ACHN (cell line): ENCODE data around the gene C1QC.
"Not testable (repeated sequence)": the region's sequence is repeated elsewhere in the genome, so short reads cannot be mapped to it uniquely, and the experiment has no call there.

Experiments
- DNase-seq: peaks from one replicate; pipeline ENCODE4 v3.0.0-alpha.2; 2015
- in situ Hi-C: cut with HindIII; loops from 2 replicates; pipeline ENCODE4 v1.10.0; 2017; ENCODE audit warnings: low sequenced_read_pairs, low pct_ligation_motif_present, low pct_unique_long_range_greater_than_20kb

The C1QC gene

DNA sequence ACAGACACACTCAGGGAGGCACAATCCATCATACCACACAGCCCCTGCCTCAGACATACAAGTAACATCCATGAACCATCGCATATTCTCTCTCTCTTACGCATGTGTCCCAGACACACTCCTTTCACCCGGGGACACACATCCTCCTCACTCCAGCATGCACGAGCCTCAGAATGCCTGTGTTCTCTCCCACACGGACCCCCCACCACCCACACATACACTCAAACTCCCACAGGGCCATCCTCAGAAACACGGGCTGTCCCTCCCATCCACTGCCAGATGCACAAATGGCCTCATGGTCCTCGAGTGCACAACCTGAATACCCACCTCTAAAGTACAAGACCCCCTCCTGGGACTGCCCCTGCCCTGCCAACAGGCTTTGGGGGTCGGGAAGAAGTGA, 2.2 kb upstream of the C1QC start:
- in situ Hi-C loops: no loop called here
- DNase-seq: no peak

DNA sequence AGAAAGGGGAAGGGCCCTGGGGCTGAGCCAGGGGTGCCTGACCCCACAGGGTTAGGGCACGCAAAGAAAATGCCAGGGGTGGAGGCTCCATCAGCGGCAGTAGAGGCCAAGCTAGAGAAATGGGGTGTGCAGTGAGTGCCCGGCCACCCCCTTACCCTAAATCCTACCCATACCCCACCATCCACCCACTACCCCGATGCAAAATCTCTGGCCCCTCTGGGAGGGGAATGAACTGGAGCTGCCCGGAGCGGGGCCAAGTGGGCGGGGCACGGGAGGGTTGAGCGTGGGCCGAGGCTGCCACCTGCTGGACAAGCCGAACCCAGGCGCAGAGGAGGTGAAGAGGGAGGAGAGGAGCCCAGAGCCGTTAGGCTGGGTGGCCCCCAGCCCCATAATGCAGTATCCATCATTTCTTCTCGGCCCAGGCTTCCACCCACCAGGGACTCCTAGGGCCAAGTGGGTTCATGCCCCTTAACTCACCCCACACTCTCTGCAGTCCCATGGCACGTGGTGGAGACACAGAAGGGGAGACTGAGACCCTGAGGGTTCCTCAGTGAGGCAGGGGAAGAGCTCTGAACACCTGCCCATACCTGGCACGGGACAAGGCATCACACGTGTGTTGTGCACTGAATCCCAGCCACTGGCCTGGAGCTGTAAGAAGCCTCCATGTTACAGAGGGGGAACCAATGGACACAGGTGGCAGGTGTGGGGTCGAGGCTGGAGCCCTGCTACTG, 1.4 kb upstream of the C1QC start:
- DNase-seq: peak; percentile 59
- in situ Hi-C loops: no loop called here

DNA sequence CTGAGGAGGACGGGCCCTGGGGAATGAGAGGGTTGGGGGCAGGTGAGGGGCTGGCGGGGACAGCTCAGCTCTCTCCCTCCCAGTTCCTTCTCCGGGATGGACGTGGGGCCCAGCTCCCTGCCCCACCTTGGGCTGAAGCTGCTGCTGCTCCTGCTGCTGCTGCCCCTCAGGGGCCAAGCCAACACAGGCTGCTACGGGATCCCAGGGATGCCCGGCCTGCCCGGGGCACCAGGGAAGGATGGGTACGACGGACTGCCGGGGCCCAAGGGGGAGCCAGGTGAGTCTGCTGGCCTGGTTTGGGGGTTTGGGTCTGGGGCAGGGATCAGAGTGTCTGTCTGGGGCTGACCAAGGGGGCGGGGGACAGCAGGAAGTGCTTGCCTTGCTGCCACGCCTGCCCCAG, 495 bp downstream of the C1QC start:
- in situ Hi-C loops: no loop called here
- DNase-seq: no peak

DNA sequence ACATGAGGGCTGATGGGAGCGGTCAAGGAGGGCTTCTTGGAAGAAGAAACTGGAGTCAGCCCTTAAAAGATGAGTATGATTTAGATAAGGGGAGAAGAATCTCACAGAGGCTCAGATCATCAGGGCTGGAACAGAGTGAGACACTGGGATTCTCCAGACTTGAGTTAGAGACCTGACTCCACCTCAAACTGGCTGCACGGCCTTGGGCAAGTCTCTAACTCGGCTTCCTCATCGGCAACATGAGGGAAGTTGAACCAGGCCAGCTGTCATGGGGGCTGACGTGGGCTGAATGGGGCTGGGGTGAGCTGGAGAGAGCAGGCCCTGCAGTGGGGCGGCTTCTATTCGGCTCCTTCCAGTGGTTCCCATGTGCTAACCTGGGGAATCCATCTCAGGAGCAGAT, 2.5 kb downstream of the C1QC start:
- no peak for DNase-seq
- in situ Hi-C loops: no loop called here

DNA sequence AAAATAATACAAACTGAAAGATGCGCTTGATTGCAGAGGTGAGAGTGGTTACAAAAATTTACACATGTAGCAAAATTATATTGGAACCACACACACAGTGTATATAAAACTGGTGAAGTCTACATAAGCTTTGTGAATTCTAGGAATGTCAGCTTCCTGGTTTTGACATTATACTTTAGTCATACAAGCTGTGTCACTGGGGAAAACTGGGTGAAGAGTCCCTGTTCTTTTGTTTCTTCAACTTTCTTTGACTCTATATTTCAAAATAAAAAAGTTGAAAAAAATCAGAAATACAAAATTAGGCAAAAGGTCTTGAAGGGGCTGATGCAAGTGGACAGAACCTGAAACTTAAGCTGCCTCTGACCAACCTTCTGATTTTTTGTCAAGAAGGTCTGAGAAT, 3.0 kb downstream of the C1QC start:
- no peak for DNase-seq

DNA sequence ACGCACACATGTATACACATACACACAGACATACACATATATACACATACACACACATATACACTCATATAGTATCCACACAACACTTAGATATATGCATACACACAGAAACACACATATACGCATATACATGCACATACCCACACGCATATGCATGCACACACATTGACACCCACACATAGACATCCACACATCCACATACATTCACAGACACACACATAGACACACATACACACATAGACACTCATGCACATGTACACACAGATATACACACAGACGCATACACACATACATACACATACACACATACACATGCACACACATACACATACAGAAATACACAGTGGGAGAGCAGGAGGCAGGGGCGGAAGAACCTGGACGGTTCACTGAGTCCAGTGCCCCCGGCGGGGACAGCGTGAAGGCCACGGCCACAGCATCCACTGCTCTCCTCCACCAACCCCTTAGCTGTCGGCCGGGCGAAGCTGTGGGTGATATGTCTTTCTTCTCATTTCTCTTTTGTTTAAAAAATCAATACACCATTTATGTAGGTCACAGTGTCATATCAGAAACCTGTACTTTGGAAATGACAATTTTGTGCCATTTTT, 6.8 kb downstream of the C1QC start:
- DNase-seq: no peak
- in situ Hi-C loops: no loop called here

More for the DNA sequence above, 3.0 kb downstream of the C1QC start:
- in situ Hi-C loops: no loop called here

DNA sequence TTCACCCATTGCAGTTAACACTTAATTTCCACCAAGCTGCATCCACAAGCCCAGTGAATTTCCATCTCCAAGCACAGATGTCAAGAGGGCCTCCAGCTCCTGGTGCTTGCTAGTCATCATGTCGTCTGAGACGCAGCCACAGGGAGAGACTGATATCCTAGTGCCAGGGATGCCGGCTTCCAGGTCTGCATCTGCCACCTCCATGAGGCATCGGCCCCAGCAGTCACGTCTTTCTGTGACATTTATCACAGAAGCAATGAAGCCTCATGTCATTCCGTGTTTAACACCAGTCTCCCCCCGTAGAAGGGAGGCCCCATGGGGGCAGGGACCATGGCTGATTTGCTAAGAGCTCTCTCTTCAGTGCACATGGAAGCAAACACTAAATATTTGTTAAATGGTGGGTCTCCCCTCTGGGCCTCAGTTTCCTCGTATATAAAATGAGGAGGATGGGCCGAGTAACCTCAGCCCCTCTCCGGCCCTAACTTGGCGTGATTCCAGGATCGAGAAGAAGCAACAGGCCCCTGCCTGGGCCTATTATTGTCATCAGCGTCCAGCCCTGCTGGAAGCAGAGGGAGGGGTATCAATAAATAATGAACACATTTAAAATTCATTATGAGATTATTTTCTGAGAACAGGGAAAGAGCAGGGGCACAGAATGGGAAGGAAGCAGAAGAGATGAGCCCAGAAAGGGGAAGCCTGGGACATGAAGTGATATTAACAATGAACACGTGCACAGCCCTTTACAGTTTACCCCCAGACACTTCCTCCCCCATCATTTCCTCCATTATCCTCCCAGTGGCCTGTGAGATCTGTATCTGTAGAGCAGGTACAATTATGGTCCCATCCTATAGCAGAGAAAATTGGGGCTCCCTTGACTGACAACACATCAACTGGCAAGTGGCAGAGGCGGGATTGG, 8.8 kb downstream of the C1QC start:
- in situ Hi-C loops: no loop called here
- no peak for DNase-seq

DNA sequence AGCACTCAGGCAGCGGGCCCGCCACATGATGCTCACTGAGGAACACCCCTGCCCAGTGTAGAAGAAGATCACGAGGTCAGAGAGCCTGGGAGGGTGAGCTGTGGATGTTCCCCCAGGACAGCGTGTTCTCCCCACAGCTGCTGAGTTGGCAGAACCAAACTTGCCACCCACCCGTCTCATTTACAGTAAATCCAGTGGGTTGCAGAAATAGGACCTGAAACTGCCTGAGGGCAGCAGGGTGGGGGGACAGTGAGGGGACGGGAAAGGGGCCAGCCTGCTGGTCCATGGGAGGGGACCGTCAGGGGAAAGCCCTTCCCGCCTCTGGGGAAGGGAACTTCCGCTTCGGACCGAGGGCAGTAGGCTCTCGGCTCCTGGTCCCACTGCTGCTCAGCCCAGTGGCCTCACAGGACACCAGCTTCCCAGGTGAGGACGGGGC, 9.5 kb downstream of the C1QC start, which contains the start of gene C1QB:
C1QB (plus strand) TSS at position 356 of the 436 bp plus-strand sequence. CDS start 6,227 bp downstream, outside the sequence.
- in situ Hi-C loops: no loop called here
- no peak for DNase-seq

DNA sequence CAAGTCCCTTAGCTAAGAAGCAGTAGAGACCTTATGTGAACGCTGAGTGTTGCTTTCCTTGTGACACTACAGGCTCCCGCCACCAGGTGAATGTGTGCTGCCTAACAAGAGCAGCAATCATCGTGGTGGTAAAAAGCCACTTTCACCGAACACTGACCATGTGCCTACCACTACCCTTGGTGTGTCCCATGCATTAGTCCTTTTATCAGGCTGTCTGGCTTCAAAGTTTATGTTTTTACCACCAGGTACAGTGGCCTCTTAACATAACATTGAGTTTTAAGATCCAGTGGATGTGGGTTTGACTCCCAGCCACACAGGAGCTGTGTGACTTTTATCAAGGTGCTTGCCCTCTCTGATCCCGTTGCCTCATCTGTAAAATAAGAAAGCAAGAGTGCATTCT, 11.3 kb downstream of the C1QC start:
- in situ Hi-C loops: no loop called here
- DNase-seq: no peak

DNA sequence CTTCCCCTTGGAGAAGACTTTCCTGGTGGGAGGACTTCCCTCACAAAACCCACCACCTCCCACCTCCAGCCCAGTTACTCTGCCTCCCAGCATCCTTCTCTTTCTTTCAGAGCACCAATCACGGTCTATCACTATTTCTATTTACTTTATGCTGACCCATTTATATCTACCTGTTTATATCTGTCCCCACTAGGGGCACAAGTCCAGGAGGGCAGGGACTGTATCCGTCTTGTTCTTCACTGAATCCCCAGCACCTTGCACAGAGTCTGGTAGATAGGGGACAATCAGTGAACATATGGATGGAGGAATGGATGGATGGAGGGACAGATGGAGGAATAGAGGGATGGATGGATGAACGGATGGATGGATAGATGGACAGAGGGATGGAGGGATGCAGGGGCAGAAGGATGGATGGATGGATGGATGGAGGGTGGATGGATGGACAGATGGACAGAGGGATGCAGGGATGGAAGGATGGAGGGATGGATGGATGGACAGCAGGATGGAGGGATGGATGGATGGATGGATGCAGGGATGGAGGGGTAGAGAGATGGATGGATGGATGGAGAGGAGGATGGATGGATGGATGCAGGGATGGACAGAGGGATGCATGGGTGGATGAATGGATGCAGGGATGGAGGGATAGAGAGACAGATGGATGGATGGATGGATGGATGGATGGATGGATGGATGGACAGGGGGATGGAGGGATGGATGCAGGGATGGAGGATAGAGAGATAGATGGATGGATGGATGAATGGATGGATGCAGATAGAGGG, 15.1 kb downstream of the C1QC start:
- no peak for DNase-seq
- in situ Hi-C loops: no loop called here

DNA sequence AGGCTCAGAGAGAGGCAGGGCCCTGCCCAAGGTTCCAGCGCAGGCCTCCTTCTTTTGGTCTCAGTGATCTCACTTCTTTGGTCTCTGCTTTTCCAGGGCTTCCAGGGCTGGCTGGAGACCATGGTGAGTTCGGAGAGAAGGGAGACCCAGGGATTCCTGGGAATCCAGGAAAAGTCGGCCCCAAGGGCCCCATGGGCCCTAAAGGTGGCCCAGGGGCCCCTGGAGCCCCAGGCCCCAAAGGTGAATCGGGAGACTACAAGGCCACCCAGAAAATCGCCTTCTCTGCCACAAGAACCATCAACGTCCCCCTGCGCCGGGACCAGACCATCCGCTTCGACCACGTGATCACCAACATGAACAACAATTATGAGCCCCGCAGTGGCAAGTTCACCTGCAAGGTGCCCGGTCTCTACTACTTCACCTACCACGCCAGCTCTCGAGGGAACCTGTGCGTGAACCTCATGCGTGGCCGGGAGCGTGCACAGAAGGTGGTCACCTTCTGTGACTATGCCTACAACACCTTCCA, 17.3 kb downstream of the C1QC start:
- in situ Hi-C loops: no loop called here
- no peak for DNase-seq

DNA sequence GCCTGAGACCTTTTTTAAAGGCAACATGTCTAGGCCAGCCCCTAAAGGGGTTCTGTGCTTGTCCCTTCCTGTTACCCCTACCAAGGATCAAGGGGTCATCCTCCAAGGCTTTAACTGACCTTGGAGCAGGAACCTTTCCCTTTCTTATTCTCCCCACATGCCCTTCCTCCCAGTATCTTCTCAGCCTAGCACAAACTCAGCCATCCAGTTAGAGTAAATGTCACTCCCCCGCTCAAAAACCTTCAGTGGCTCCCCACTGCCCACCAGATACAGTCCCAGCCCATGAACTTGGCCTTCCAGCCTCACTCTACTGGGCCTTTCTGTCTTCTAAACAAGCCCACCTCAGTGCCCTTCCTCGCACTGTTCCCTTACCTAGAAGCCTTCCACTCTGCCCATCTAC, 18.4 kb downstream of the C1QC start:
- no peak for DNase-seq
- in situ Hi-C loops: no loop called here

DNA sequence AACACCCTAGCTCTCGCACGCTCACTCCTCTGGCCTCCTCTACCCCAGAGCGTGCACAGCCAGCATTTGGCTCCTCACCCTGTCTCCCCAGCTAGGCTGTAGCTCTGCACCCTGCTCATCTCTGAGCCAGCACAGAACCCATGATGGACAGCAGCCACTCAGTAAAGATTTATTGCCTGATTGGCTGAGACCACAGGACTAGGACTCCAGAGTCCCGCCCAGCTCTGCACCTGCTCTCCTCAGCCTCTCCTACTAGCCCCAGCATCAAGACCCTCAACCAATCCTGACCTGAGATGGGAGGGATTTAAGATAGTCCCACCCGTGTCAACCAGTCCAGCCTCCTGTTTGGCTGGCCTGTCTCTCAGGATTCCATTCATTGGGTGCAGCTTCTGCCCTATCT, 18.9 kb downstream of the C1QC start:
- DNase-seq: peak; percentile 42
- in situ Hi-C loops: no loop called here

DNA sequence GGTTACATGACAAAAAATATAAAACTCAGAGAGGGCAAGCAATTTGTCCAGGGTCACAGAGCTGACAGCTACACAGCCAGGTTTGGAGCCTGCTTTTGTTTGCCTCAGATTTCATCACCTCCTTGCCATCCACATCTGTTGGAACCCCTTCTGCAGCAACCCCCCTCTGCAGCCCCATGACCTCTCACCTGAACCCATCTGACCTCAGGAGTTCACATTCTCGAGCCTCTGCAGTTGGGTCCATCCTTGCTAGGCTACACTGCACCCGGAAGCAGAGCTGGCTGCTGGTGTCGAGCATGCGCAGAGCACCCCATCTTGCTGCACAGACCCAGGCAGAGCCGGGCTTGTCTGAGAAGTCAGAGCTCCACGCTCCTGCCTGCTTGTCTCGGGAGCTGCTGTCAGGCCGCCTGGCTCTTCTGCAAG, 19.6 kb downstream of the C1QC start:
- DNase-seq: no peak
- in situ Hi-C loops: no loop called here

DNA sequence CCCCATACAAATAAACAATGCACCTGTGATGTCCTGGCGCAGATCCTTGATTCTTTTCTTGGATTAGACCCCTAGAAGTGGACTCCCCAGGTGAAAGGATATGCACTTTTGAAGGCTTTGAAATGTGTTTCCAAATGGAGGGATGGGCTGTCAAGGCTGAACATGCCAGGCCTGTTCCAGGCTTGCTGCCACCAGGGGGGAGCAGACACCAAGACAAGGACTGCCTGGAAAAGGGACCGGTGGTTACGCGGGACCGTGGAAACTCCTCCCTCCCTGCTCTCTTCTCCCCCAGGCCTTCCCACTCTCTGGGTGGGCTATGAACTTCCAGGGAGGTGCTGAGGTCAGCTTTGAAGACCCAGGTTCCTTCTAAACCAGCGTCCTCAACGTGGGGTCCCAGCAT, 22.3 kb downstream of the C1QC start:
- DNase-seq: peak; percentile 38
- in situ Hi-C loops: no loop called here

DNA sequence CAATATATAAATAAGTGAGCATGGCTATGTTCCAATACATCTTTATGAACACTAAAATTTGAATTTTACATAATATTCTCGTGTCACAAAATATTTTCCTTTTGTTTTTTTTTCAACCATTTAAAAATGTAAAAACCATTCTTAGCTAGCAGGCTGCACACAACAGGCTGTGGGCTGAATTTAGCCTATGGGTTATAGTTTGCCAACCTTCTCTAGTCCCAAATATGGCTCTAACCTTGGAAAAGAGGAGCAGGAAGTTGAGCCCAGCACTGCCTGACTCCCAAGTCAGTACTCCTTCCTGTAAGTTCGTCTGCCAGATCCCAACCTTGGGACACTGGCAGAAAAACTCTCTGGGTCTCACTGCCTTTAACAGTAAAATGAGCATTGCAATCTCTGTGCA, 23.0 kb downstream of the C1QC start:
- no peak for DNase-seq
- in situ Hi-C loops: no loop called here

DNA sequence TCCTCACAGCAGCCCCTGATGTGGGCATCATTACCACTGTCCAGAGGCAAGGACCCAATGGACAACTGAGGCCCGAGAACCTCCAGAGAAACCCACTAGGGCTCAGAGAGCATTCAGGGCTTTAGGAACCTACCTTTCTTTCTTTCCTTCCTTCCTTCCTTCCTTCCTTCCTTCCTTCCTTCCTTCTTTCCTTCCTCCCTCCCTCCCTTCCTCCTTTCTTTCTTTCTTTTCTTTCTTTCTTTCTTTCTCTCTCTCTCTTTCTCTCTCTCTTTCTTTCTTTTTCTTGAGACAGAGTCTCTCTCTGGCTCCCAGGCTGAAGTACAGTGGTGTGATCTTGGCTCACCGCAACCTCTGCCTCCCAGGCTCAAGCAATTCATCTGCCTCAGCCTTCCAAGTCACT, 25.4 kb downstream of the C1QC start:
- in situ Hi-C loops, DNase-seq: not testable (repeated sequence)

DNA sequence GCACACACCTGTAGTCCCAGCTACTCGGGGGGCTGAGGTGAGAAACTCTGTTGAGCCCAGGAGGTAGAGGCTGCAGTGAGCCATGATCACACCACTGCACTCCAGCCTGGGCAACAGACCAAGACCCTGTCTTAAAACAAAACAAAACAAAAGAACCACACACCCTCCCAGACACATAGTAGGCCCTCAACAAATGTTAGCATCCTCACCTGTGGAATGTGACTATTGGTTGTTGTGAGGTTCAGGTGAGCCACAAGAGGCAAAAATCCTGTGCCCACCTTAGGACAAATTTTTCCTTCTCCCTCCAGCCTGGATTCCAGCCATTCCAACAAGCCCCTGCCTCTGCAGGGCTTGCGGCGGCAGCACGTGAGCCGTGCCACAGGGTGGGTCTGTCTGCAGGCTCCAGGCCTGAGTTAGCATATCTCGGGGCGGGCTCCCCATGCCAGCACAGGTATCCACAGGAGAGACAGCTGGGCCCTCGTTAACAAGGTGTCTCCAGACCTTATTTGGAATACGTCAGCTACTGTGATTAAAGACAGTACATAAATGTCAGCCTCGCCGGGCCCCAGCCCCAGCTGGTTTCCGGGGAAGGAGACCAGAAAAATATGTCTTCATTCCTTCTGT, 27.0 kb downstream of the C1QC start:
- in situ Hi-C loops: no loop called here
- DNase-seq: no peak
